ENCODE measurements around the gene UXS1. TPM values are rescaled to one million over a fixed set of nuclear protein-coding genes. Genes with fewer than 3 reads are reported as not detected.

The UXS1 gene
- total RNA-seq, 1 experiment from 2014 or later, result 49.1 TPM

GRCh38 chr2:106098081-106098480 is 96.0 kb downstream of the UXS1 start:
- H4K20me1 ChIP-seq (ENCODE audit: low read length), result no peaks in the 10 kb centered on the region
- DNase-seq (peak; percentile 27), ATAC-seq (no peak; the same call in 1 of the 2 replicates)
- no peaks in the 10 kb centered on the region for H3F3A ChIP-seq (ENCODE audit: low read length, unreplicated experiment)
- ChIA-PET CTCF (no interaction called here), POLR2A (ENCODE audit: unreplicated experiment) (no interaction called here)
- intact Hi-C loops (cut with micrococcal nuclease), result no loop called here
- H3K4me3 ChIP-seq (ENCODE audit: low read length), result no peak overlapping the region
- H2AFZ ChIP-seq (ENCODE audit: low read length), result no peak overlapping the region
- no peaks in the 10 kb centered on the region for H3K79me2 ChIP-seq (ENCODE audit: low read length)
- no peak overlapping the region for H3K27ac ChIP-seq (ENCODE audit: low read length)
- H3K9me3 ChIP-seq (ENCODE audit: low read length), result no peaks in the 10 kb centered on the region
- H3K4me2 ChIP-seq (ENCODE audit: low read length), result no peak overlapping the region
- 0 out of 2 replicates have a peak, but pooled peaks cover 5% of the 10 kb centered on the region for H3K36me3 ChIP-seq (ENCODE audit: low read depth, low read length)
- no peaks in the 10 kb centered on the region for H3K27me3 ChIP-seq (ENCODE audit: low read length)
- H3K9me2 ChIP-seq (replicated peaks; ENCODE audit: low read length), result no peaks in the 10 kb centered on the region
- BruUV-seq (replicated peaks), result no TSS peak
- no peak overlapping the region for H3K9ac ChIP-seq (ENCODE audit: low read length)
- TF ChIP-seq CTCF (conservative IDR thresholded peaks at IDR 0.05; ENCODE audit: low read depth, low read length) (peak; percentile 53), EZH2 (IDR thresholded peaks at IDR 0.05; ENCODE audit: low read length, unreplicated experiment) (no peak)
- no peaks in the 10 kb centered on the region for H3K4me1 ChIP-seq (ENCODE audit: insufficient read depth, low read length)

GRCh38 chr2:106097038-106098000 is 96.8 kb downstream of the UXS1 start:
- no peaks in the 10 kb centered on the region for H3F3A ChIP-seq (ENCODE audit: low read length, unreplicated experiment)
- H3K36me3 ChIP-seq (ENCODE audit: low read depth, low read length), result 0 out of 2 replicates have a peak, but pooled peaks cover 5% of the 10 kb centered on the region
- no peak overlapping the region for H3K27ac ChIP-seq (ENCODE audit: low read length)
- no peaks in the 10 kb centered on the region for H3K79me2 ChIP-seq (ENCODE audit: low read length)
- H3K4me1 ChIP-seq (ENCODE audit: insufficient read depth, low read length), result no peaks in the 10 kb centered on the region
- H3K9ac ChIP-seq (ENCODE audit: low read length), result no peak overlapping the region
- DNase-seq, result no peak
- BruUV-seq (replicated peaks), result no TSS peak
- H2AFZ ChIP-seq (ENCODE audit: low read length), result no peak overlapping the region
- no peak for TF ChIP-seq CTCF (conservative IDR thresholded peaks at IDR 0.05; ENCODE audit: low read depth, low read length)
- no peak for TF ChIP-seq EZH2phosphoT487 (IDR thresholded peaks at IDR 0.05; ENCODE audit: borderline replicate concordance, low read length)
- no peak for TF ChIP-seq EZH2 (IDR thresholded peaks at IDR 0.05; ENCODE audit: low read length, unreplicated experiment)
- no peak overlapping the region for H3K4me2 ChIP-seq (ENCODE audit: low read length)
- intact Hi-C loops (cut with micrococcal nuclease), result no loop called here
- no peaks in the 10 kb centered on the region for H3K9me2 ChIP-seq (replicated peaks; ENCODE audit: low read length)
- ChIA-PET POLR2A (ENCODE audit: unreplicated experiment) (no interaction called here), CTCF (no interaction called here)
- ATAC-seq, result no peak
- H3K9me3 ChIP-seq (ENCODE audit: low read length), result no peaks in the 10 kb centered on the region
- H3K4me3 ChIP-seq (ENCODE audit: low read length), result no peak overlapping the region
- H3K27me3 ChIP-seq (ENCODE audit: low read length), result no peaks in the 10 kb centered on the region
- H4K20me1 ChIP-seq (ENCODE audit: low read length), result no peaks in the 10 kb centered on the region
